Endometrial microvascular endothelial cells (primary cell): ENCODE data around the gene MAPT. TPM values are rescaled to one million over a fixed set of nuclear protein-coding genes. Genes with fewer than 3 reads are reported as not detected.
"Not testable (repeated sequence)": the region's sequence is repeated elsewhere in the genome, so short reads cannot be mapped to it uniquely, and the experiment has no call there.

ENCODE experiments used
- in situ Hi-C: cut with HindIII; loops from 2 replicates; pipeline ENCODE4 v1.10.0; 2017; ENCODE audit warnings: low sequenced_read_pairs, low pct_unique_long_range_greater_than_20kb; ENCODE audit errors: inconsistent ontology term
- total RNA-seq: library from RNA; depleted of rRNA; stranded (reverse); fragments of >200 nt; gene quantifications from one replicate; pipeline ENCODE4 v1.2.3, GENCODE V29; 2015; ENCODE audit errors: inconsistent ontology term

Gene MAPT
- total RNA-seq, 1 donor from 2014 or later = under 0.01 TPM

DNA sequence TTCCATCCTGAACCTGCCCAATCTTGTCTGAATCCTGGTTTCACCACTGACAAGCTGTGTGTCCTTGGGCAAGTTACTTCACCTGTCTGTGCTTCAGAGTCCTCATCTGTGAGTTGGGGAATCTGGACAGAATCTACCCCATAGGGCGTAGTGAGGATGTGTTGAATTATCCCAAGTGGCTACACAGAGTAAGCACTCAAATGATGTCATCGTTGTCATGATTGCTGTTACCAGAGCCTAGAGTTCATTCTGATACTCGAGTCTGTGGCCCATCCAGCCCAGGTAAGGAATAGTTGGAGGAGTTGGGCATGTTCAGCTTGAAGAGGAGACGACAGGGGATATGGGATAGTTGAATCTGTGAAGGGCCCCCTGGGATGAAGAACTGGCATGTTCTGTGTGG lies 45.9 kb downstream of the MAPT start:
- in situ Hi-C loops = no loop called here

DNA sequence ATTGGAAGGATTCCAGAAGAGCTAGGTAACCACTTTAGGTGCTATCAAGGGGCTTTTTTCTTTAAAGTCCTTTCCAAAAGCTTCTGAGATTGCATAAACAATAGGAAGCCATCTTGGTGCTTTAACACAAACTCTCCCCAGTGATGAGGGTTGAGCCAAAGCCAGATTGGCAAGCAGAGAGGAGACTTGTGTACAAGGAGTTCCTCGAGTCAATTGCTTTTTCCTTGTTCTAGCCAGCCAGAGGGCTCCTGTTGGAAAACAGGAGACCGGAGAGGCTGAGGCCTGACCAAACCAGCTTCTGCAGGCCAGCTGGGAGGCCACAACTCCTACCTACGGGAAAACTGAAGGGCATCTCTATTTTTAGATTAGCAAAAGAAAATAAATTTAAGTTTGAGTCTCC lies 46.5 kb downstream of the MAPT start:
- in situ Hi-C loops = no loop called here

DNA sequence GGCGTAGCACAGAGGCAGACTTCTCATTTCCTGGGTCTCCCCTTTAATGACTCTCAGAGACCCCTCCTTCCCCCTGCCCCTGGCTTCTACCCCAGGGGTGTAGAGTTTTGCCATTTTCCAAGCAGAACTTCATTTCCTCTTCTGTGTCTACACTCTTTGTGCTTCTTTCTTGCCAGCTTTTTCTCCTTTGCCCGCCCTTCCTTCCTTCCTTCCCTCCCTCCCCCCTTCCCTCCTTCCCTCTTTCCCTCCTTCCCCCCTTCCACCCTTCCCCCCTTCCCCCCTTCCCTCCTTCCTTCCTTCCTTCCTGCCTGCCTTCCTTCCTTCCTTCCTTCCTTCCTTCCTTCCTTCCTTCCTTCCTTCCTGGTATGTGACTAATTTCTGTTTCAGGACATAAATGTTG lies 47.0 kb downstream of the MAPT start:
- in situ Hi-C loops = no loop called here

DNA sequence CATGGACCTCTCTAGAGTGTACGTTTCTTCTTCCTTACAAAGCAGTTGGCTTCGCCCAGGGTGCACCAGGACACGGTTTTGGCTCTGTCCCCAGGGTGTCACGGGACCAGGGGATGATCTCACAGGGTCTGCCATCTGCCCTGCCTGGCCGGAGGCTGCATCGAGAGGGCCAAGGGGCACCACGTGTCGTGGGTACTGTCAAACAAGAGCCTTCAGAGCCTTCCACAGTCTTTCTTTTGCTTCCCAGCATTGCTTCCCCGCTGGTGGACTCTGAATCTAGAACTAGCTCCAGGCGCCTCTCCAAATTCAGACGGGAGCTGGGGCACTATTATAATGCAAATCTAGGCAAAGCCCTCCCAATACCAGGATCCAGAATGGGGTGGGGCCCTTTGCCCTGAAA lies 47.9 kb downstream of the MAPT start:
- in situ Hi-C loops = no loop called here

DNA sequence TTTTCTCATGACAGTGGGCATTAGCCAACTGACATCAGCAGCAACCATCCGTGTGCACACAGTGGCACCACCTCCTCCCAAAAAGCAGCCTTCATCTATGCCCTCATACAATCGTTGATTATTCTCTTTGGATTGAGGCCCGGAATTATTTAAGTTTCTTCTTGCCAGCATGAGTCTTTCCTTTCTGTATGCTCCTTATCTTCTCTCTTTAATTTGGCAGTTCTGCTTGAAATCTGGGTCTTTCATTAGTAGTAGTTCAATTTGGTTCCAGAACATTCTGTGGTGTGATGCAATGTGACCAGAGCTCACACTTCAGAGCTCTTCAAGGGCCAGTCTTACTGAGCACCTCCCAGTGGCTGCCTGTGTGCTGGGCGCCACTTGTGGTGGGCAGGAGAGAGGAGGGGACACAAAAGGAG lies 52.5 kb downstream of the MAPT start:
- in situ Hi-C loops = no loop called here

DNA sequence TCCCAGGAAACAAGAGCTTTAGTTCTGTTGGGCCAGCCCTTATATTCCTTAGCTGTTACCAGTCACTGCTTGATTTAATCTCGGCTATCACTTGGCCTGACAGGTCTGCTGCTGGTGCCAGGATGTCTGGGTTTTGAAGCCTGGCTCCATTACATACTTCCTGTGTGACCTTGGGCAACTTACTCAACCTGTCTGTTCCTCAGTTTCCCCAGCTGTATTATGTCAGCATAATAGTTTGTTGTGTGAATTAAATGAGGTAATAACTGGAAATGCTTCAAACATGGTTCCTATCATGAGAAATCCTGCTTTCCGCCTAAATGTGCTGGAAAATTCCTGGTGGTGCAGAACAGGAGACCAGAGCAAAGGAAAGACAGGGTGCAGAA lies 54.1 kb downstream of the MAPT start:
- in situ Hi-C loops = no loop called here

DNA sequence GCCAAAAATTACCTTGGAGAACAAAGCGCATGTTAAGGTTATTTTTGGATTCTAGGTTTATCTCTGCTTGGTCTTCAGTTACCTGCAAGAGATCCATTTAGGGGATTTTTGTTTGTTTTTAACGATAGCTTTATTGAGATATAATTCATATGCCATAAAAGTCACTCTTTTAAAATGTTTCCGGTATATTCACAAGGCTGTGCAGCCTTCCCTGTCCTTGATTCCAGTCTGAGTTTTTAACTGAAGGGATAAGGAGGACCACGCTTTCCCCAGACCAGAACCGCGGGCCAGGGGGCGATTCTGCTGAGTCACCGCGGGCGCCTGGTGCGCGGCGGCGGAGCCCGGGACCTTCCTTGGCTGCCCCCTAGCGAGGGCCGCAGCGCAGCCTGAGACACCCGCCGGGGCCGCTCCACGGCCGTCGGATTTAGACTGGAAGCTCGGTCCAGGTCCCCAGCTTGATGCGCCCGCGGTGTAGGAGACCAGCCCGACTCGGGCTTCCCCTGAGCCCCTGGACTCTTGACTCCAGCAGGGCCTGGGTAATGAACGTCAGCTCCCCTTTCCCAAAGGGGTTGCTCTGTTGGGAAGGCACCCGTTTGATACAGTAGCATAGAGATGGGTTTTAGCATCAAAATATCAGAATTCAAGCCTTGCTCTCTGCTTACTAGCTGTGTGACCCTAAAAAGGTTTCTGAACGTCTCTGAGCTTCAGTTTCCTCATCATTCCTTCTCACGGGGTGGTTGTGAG lies 54.7 kb downstream of the MAPT start:
- in situ Hi-C loops = no loop called here

DNA sequence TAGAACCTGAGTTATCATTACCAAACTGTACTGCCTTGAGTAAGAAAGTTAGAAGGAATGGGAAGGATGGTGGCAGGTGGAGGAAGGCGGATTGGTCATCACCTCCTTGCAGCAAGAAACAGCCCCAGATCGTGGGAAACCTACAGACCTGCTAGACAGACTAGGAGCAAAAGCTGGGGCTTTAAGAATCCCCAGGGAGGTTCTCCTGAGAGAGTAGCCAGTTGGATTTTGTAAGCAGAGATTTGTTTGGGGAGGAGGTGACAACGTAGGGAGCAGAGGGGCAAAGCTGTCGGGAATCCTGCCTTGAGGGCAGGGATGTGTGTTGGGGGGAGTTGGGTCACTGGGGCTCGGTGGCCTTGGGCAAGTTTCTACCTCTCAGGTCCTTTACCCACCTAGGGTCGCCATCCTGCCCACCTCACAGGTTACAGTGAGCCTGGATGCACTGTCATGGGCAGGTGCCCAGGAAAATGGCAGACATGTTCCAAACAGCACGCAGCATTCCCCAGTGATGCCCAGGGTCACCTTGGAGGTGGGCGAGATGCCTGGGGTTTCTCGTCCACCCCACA lies 55.5 kb downstream of the MAPT start:
- in situ Hi-C loops = no loop called here

DNA sequence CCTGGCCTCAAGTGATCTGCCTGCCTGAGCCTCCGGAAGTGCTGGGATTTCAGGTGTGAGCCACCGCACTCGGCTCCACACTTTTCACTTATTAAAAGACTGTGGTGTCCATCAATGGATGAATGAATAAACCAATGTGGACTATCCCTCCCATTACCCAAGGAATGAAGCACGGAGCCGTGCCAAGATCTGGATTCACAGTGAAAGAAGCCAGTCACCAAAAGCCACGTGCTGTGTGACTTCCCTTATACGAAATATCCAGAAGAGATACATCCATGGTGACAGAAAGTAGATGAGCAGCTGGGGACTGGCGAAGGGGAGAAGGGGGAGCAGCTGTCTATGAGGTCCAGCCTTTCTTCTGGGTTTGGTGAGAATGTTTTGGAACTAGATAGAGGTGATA lies 56.5 kb downstream of the MAPT start:
- in situ Hi-C loops = no loop called here

DNA sequence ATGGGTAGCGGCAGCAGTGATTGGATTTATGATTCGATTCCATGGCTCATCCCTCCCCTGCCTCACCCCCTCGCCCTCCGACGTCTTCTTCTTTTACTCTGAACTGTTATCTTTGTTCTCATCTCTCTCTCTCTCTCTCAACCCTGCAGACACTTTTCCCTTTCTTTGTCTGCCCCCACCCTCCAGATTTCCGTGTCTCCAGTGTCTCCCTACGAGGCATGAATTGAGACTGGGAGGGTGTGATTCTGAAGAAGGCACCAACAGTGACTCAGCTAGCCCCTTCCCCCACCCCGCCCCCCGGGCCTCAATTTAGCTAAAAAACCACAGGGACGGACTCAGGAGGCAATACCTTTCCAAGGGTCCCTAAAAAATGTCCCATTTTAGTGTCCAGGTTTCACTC lies 57.0 kb downstream of the MAPT start:
- in situ Hi-C loops = no loop called here

DNA sequence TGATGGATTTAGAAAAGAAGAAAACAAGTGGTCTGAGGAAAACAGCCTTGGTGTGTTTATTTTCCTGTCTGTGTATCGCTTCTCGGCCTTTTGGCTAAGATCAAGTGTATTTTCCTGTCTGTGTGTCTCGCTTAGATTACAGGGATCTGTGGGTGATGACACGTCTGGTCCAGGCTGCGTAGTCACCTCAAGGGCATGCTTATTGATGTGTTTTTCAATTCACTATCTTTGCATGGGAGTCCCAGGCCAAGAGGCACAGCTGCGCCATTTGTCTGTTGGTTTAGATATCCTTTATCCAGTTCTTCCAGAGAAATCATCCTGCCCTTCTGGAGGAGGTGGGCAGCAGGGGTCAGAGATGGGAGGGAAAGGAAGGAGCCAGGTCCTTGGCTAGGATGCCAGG lies 57.6 kb downstream of the MAPT start:
- in situ Hi-C loops = no loop called here

DNA sequence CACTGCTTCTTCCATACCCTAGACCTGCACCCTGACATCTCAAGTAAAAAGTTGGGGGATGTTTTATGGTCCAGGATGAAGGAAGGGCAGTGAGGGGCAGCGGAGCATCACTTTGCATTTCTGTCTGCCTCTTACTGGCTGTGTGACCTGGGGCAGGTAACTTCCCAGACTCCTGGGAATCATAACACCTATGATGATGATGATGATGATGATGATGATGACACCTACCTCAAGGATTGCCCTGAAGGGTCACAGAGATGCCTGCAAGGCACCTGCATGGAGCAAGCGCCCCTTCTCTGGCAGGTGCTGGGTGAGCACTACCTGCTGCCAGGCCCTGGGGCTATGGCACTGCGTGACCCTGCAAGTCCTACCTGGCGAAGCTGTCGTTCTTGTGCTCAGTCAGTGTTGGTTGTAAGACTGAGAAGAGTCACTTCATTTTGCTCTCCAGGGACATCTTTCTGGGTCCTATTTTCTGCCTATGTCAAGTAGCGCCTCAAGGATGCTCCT lies 58.5 kb downstream of the MAPT start:
- in situ Hi-C loops = no loop called here

DNA sequence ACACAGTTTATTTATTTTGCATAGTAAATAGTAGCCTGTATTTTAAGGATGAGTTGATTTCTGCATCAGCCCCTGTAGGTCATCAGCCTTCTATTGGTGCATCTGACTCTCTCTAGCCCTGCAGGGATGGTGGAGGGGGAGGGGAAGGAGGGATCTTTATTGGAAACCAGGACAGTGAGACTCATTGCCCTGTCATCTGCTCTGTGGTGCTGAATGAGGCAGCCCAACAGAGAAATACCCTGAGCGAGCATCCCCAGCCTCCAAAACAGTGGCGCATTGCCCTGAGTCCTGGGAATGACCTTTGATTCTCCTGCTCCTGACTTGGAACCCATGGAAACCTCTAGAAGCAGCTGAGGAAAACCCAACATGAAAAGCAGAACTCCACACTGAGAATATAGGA lies 59.2 kb downstream of the MAPT start:
- in situ Hi-C loops = no loop called here

DNA sequence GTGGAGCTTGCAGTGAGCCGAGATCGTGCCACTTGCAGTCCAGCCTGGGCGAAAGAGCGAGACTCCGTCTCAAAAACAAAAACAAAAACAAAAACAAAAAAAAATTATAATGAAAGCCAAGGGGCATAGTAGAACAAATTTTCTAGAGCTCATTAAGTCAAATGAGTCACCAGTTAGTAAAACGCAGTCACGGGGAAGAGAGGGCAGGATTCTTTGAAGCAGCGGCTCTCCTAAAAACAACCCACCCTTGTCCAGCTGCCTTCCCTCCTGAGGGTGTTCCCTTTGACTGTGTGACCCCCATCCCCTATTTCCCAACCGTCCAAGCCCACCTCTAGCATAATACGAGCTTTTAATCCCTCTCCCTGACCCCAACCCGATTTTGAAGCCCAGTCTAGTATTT lies 60.6 kb downstream of the MAPT start:
- in situ Hi-C loops = no loop called here

DNA sequence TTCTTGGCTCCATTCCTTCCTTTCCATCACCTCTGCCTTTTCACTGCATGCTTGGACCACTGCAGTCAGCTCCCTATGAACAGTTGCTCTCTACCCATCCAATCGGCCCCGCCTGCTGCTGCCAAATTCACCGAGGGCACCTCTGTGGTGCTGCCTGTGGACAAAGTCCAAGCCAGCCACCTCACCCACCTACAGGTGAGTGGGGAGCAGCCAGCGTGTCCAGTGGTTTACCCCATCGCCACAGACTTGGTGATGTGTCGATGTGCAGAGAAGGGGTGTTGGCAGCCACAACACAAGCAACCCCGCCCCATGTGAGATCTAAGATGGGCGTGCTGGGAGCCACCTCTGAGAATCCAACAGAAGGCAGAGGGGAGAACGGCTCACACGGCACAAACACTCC lies 61.0 kb downstream of the MAPT start:
- in situ Hi-C loops = no loop called here

DNA sequence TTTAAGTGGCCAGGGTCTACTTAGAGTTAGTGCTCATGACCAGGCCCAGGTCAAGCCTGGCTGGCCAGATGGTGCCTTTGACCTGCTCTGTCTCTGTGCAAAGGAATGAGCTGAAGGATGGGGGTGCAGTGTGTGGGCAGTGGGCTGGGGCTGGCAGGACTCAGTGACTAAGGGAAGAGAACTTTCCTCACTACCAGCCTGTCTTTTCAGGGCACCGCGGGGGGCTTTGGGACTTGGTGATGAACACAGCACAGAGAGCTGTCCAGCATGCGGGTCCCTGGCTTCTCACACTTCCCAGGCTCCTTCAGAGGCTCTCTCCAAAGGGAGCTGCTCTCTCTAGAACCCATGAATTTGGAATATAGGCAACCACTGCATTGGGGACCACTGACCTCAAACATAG lies 61.7 kb downstream of the MAPT start:
- in situ Hi-C loops = no loop called here

DNA sequence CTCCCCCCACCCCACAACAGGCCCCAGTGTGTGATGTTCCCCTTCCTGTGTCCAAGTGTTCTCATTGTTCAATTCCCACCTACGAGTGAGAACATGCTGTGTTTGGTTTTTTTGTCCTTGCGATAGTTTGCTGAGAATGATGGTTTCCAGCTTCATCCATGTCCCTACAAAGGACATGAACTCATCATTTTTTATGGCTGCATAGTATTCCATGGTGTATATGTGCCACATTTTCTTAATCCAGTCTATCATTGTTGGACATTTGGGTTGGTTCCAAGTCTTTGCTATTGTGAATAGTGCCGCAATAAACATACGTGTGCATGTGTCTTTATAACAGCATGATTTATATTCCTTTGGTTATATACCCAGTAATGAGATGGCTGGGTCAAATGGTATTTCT lies 62.4 kb downstream of the MAPT start:
- in situ Hi-C loops = not testable (repeated sequence)

DNA sequence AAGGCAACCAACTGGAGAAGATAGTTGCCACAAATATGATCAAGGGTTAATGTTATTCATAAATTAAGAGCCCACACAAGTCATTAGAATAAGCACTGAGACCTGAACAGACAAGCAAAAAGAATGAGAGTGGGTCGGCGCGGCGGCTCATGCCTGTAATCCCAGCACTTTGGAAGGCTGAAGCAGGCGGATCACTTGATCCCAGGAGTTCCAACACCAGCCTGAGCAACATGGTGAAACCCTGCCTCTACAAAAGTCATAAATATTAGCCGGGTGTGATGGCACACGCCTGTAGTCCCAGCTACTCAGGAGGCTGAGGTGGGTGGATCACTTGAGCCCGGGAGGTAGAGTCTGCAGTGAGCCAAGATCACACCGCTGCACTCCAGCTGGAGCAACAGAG lies 64.0 kb downstream of the MAPT start:
- in situ Hi-C loops = no loop called here

DNA sequence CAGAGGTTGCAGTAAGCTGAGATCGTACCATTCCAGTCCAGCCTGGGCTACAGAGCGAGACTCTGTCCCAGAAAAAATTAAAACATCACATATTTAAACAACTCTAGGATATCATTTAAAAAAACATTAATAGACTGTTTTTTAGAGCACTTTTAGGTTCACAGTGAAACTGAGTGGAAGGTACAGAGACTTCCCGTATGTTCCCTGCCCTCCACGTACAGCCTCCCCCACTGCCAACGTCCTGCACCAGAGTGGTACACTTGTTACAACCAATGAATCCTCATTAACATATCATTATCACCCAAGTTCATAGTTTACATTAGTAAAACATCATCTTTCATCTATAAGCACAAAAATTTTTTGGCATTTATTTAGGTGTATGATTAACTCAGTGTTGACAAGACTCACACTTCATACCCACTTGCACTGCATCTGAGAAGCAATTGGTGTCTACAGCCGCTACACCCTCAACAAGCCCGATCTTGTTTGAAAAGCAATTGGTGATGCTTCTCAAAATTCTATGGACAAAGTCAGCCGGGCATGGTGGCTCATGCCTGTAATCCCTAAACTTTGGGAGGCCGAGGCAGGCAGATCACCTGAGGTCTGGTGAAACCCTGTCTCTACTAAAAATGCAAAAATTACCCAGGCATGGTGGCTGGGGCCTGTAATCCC lies 64.8 kb downstream of the MAPT start:
- in situ Hi-C loops = no loop called here

DNA sequence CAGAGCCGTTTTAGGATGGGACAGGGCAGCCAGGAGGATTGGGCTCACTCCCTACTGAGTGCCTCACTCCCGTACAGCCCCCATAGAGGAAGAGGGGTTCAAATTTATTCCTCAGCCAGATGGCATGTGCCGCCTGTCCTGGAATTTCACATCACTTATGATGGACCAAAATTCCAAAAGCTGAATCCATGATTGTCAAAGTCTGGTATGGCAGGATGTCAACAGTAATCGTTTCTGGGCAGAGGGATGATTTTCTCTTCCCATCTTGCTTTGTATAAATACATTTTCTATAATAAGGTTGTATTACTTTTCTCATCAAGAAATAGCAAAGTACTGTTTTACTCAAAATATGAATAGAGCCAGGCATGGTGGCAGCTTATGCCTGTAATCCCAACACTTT lies 66.0 kb downstream of the MAPT start:
- in situ Hi-C loops = no loop called here
